Activated CD4-positive, alpha-beta memory T cell treated with anti-CD3 and anti-CD28 coated beads for 36 hours (primary cell): ENCODE data around the gene ZNF148. TPM values are rescaled to one million over a fixed set of nuclear protein-coding genes. Genes with fewer than 3 reads are reported as not detected.

Experiments used
- CTCF ChIA-PET: fragments of 350-600 bp; sonication (Branson Sonifier 250); formaldehyde crosslinking; loops from one replicate; lab custom pipeline; 2021; ENCODE audit warnings: antibody characterized with exemption, inconsistent platforms; lab: Charles Lee
- POLR2A ChIA-PET: fragments of 350-600 bp; sonication (Branson Sonifier 250); formaldehyde crosslinking; loops from one replicate; lab custom pipeline; 2021; ENCODE audit warnings: antibody characterized with exemption; lab: Charles Lee
- DNase-seq: peaks from one replicate; pipeline ENCODE4 v3.0.0-alpha.2; 2020
- H3K27ac Mint-ChIP-seq: one replicate; pipeline ENCODE4 v1.8.0; 2021; ENCODE audit warnings: mixed read lengths
- H3K27me3 Mint-ChIP-seq: one replicate; pipeline ENCODE4 v1.8.0; 2021; ENCODE audit warnings: mixed read lengths
- H3K36me3 Mint-ChIP-seq: one replicate; pipeline ENCODE4 v1.8.0; 2021; ENCODE audit warnings: mixed read lengths
- H3K4me1 Mint-ChIP-seq: one replicate; pipeline ENCODE4 v1.8.0; 2021; ENCODE audit warnings: low read depth, mixed read lengths
- H3K4me3 Mint-ChIP-seq: one replicate; pipeline ENCODE4 v1.8.0; 2021; ENCODE audit warnings: mild to moderate bottlenecking, mixed read lengths
- H3K9me3 Mint-ChIP-seq: one replicate; pipeline ENCODE4 v1.8.0; 2021; ENCODE audit warnings: mixed read lengths
- intact Hi-C: fragments of 100-400 bp; cut with micrococcal nuclease; formaldehyde crosslinking; loops from one replicate; pipeline ENCODE4 v1.15.1; 2023
- total RNA-seq, 2 experiments: library from RNA; stranded (reverse); gene quantifications; one replicate each; pipeline ENCODE4 v1.2.3, GENCODE V29; 2021

The ZNF148 gene
- total RNA-seq, 2 experiments from 2014 or later = 27.9 to 29.9 TPM

DNA sequence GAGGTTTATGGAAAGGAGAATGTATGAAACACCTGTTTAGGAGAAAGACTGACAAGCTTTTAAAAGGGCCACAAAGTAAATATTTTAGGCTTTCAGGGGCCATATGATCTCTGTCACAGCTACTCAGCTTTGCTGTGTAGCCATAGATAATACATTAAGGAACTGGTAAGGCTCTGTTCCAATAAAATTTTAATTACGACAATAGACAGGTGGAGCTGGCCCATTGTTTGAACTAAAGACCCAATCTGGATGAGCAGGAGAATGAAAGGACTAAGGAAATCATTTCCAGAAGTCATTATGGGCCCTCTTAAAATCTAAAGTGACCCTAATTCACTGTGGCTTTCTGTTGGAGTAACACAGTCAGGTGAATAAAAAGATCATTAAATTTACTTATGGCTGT, 114.1 kb downstream of the ZNF148 start:
- H3K4me3 Mint-ChIP-seq = no peak overlapping the region
- H3K36me3 Mint-ChIP-seq = peaks cover 36% of the 10 kb centered on the region
- H3K9me3 Mint-ChIP-seq = peaks cover 13% of the 10 kb centered on the region
- CTCF ChIA-PET = interaction anchor here (1.2 kb wide), 1 partner anchor 10 kb away, joined by 3 read pairs; no protein-coding TSS in a partner anchor
- H3K4me1 Mint-ChIP-seq = peaks cover 5% of the 10 kb centered on the region
- DNase-seq = no peak
- H3K27me3 Mint-ChIP-seq = no peaks in the 10 kb centered on the region
- no peak overlapping the region for H3K27ac Mint-ChIP-seq
- POLR2A ChIA-PET = no interaction called here
- intact Hi-C loops = no loop called here

DNA sequence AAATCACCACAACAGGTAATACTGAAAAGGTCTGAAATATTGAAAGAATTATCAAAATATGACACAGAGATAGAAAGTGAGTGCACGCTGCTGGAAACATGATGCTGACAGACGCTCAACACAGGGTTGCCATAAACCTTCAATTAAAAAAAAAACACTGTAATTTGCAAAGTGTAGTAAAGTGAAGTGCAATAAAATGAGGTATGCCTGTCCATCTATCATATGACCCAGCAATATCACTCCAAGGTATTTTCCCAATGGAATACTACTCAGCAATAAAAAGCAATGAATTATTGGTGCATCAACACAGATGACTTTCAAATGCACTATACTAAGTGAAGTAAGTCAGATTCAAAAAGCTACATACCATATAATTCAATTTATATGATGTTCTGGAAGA, 115.0 kb downstream of the ZNF148 start:
- Mint-ChIP-seq H3K27me3 (no peaks in the 10 kb centered on the region), H3K27ac (no peak overlapping the region), H3K4me1 (peaks cover 4% of the 10 kb centered on the region), H3K9me3 (peaks cover 13% of the 10 kb centered on the region), H3K36me3 (peaks cover 34% of the 10 kb centered on the region), H3K4me3 (no peak overlapping the region)
- ChIA-PET POLR2A (no interaction called here), CTCF (no interaction called here)
- intact Hi-C loops = no loop called here
- DNase-seq = no peak

DNA sequence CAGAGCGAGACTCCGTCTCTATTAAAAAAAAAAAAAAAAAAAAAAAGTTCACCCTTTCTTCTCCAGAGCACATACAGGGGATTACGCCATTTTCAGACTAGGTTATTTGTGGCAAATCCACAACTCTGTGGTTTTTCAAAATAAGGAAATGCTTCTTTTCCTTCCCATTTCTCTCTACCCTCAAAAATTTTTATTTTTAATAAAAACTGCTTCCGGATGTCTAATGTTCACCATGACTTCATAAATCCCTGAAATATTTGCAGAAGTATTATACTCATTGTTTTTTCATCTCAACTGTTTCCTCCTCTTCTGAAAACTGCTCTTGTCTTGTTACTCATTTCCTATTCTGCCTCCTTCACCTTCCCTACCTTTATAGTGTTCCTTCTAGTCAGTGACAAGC, 117.6 kb downstream of the ZNF148 start:
- peaks cover 31% of the 10 kb centered on the region for H3K36me3 Mint-ChIP-seq
- peaks cover 13% of the 10 kb centered on the region for H3K9me3 Mint-ChIP-seq
- no peak overlapping the region for H3K4me3 Mint-ChIP-seq
- CTCF ChIA-PET = no interaction called here
- no peak for DNase-seq
- POLR2A ChIA-PET = no interaction called here
- intact Hi-C loops = no loop called here
- no peak overlapping the region for H3K27ac Mint-ChIP-seq
- peaks cover 4% of the 10 kb centered on the region for H3K4me1 Mint-ChIP-seq
- no peaks in the 10 kb centered on the region for H3K27me3 Mint-ChIP-seq

DNA sequence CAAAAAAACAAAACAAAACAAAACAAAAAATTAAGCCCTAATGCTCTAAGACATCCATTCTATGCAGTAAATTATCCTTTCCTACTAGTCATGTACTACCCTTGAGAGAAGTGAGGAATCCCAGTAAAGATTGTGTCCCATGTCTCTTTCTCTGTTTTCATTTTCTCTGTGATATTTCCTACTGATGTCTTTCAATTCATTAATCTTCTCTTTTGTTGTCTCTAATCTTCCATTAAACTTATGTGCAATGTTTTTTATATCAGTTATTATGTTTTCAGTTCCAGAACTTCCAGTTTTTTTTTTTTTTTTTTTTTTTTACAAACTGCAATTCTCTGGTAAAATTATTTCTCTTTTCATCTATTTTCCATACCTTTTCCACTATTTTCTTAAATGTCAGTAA, 118.5 kb downstream of the ZNF148 start:
- ChIA-PET CTCF (interaction anchor here (0.6 kb wide), 1 partner anchor 187 kb away, joined by 3 read pairs; no protein-coding TSS in a partner anchor), POLR2A (no interaction called here)
- H3K27me3 Mint-ChIP-seq = no peaks in the 10 kb centered on the region

DNA sequence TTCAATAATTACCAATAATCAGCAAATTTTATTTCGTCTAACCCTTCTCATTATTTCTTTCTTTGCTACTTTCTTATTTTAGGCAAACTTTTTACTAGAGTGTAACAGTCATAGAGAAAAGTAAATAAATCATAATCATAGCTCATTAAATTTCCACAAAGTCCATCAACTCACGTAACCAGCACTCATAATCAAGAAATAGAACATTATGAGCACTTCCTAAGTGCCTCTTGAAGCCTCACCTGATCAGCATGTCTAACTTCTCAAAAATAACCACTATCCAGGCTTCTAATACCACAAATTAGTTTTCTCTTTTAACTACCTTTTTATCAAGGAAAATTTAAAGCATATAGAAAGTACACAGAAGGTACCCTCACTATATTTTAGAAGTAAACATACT, 124.2 kb downstream of the ZNF148 start:
- ChIA-PET CTCF (interaction anchor here (0.7 to 1.4 kb wide), 3 partner anchors 8 to 12 kb away, joined by 3 to 4 read pairs (median 3); no protein-coding TSS in a partner anchor), POLR2A (no interaction called here)
- Mint-ChIP-seq H3K36me3 (peaks cover 7% of the 10 kb centered on the region), H3K4me3 (no peak overlapping the region), H3K27me3 (no peaks in the 10 kb centered on the region), H3K9me3 (no peaks in the 10 kb centered on the region), H3K27ac (no peak overlapping the region), H3K4me1 (no peaks in the 10 kb centered on the region)
- DNase-seq = no peak
- intact Hi-C loops = no loop called here

More for the DNA sequence above, 118.5 kb downstream of the ZNF148 start:
- no peak overlapping the region for H3K4me3 Mint-ChIP-seq
- H3K27ac Mint-ChIP-seq = no peak overlapping the region
- no peak for DNase-seq
- H3K4me1 Mint-ChIP-seq = peaks cover 4% of the 10 kb centered on the region
- H3K9me3 Mint-ChIP-seq = peaks cover 13% of the 10 kb centered on the region
- intact Hi-C loops = no loop called here
- peaks cover 31% of the 10 kb centered on the region for H3K36me3 Mint-ChIP-seq

DNA sequence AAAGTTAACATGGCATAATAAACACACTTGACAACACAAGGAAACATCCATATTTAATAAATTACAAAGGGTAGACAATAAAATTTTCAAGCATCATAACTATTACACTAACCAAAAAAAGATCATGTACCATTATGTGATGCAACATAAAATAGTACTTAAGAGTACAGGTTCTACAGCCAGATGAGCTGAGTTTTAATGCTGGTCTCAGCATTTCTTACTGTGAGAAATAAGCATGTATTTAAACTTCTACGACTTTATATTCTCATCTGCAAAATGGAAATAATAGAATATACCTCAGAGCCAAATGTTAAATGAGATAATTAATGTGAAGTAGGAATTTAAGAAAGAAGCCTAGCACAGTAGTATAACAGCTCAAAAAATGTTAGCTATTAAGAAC, 128.9 kb downstream of the ZNF148 start:
- Mint-ChIP-seq H3K4me1 (no peaks in the 10 kb centered on the region), H3K36me3 (peaks cover 11% of the 10 kb centered on the region), H3K27ac (no peak overlapping the region), H3K4me3 (no peak overlapping the region), H3K27me3 (no peaks in the 10 kb centered on the region), H3K9me3 (no peaks in the 10 kb centered on the region)
- ChIA-PET CTCF (no interaction called here), POLR2A (no interaction called here)
- DNase-seq = no peak
- intact Hi-C loops = no loop called here

DNA sequence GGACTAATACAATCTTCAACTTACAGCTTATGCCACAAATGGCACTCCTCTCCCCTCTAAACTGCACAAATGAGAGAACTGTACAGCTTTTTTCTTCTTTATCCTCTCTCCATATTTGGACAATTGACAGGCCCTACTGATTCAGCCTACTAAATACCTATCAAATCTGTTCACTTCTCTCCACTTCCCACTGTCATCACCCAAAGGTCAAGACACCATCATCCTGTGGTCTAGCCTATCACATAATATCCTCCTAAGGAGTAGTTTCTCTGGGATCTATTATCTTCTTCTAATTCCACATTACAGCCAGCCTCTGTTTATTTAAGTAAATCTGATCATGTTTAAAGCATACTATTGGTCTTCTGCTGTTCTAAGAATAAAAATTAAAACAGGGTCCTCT, 129.6 kb downstream of the ZNF148 start:
- H3K27ac Mint-ChIP-seq = no peak overlapping the region
- H3K4me1 Mint-ChIP-seq = no peaks in the 10 kb centered on the region
- peaks cover 11% of the 10 kb centered on the region for H3K36me3 Mint-ChIP-seq
- intact Hi-C loops = no loop called here
- H3K4me3 Mint-ChIP-seq = no peak overlapping the region
- ChIA-PET POLR2A (no interaction called here), CTCF (no interaction called here)
- H3K9me3 Mint-ChIP-seq = no peaks in the 10 kb centered on the region
- DNase-seq = no peak
- H3K27me3 Mint-ChIP-seq = no peaks in the 10 kb centered on the region

DNA sequence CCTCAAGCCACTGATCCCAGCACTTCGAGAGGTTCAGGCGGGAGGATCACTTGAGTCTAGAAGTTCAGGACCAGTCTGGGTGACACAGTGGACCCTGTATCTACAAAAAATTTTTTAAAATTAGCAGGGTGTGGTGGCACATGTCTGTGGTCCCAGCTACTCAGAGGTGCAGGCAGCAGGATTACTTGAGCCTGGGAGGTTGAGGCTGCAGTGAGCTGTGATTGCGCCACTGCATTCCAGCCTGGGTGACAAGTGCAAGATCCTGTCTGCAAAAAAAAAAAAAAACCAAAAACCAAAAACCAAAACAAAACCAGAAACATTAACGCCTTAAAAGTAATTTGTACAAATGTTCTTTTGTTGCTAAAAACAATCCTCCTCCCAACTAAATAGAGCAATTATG, 134.6 kb downstream of the ZNF148 start:
- Mint-ChIP-seq H3K27ac (no peak overlapping the region), H3K36me3 (peaks cover 26% of the 10 kb centered on the region), H3K4me3 (no peak overlapping the region), H3K9me3 (peaks cover 3% of the 10 kb centered on the region), H3K27me3 (no peaks in the 10 kb centered on the region), H3K4me1 (peaks cover 2% of the 10 kb centered on the region)
- POLR2A ChIA-PET = no interaction called here
- CTCF ChIA-PET = no interaction called here
- intact Hi-C loops = no loop called here
- no peak for DNase-seq

DNA sequence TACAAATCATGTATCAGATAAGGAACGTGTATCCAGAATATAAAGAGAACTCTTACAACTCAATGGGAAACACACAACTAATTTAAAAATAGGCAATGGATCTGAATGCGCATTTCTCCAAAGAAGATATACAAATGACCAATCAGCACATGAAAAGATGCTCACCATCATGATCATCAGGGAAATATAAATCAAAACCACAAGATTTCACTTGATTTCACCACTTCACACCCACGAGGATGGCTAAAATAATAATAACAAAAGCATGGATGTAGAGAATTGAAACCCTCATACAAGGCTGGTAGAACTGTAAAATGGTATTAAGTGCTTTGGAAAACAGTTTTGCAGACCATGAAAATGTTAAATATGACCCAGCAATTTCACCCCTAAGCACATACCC, 135.9 kb downstream of the ZNF148 start:
- Mint-ChIP-seq H3K27ac (no peak overlapping the region), H3K4me1 (peaks cover 2% of the 10 kb centered on the region), H3K27me3 (no peaks in the 10 kb centered on the region), H3K4me3 (no peak overlapping the region), H3K36me3 (peaks cover 27% of the 10 kb centered on the region), H3K9me3 (peaks cover 3% of the 10 kb centered on the region)
- DNase-seq = no peak
- ChIA-PET CTCF (no interaction called here), POLR2A (no interaction called here)
- intact Hi-C loops = loop anchor here (10.0 kb wide), 2 partner anchors 184 to 346 kb away; partner anchors contain the start of gene HEG1

DNA sequence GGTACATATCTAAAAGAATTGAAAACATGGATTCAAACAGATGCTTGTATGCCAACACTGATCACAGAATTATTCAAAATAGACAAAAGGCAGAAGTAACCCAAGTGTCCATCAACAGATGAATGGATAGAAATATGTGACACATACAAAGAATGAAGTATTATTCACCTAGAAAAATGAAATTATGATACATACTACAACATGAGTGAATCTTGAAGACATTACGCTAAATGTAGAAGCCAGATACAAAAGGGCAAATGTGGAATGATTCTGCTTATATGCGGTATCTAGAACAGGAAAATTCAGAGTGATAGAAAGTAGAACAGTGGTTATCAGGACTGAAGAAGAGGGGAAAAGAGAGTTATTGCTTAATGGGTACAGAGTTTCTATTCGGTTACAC, 136.4 kb downstream of the ZNF148 start:
- Mint-ChIP-seq H3K36me3 (peaks cover 27% of the 10 kb centered on the region), H3K27ac (no peak overlapping the region), H3K4me1 (peaks cover 2% of the 10 kb centered on the region), H3K4me3 (no peak overlapping the region), H3K9me3 (peaks cover 3% of the 10 kb centered on the region), H3K27me3 (no peaks in the 10 kb centered on the region)
- POLR2A ChIA-PET = no interaction called here
- intact Hi-C loops = loop anchor here (10.0 kb wide), 2 partner anchors 184 to 346 kb away; partner anchors contain the start of gene HEG1
- CTCF ChIA-PET = no interaction called here
- no peak for DNase-seq

DNA sequence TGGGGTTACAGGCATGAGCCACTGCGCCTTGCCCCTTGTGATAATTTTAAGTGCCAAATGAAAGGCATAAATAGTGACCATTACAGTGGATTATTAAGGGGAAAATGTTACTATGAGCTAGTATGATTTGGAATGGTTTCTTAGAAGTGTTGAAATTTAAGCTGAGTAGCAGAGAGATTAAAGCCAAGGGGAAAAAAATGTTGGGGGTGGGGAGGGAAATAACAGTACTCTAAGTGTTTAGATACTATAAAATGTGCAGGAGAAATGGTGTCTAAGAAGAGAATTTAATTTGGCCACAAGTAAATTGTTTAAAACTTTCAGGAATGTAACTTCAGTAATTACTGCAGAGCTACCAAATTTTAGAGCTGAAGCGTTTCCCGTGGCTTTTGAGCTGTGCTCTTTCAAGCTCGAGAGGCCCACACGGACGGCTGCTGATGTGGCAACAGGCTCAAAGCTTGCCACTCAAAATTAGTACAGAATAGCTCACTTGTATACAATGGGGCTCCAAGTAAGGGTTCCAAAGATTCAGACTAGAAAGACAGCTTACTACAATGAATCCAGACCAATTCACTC, 138.7 kb downstream of the ZNF148 start:
- Mint-ChIP-seq H3K4me1 (peaks cover 18% of the 10 kb centered on the region), H3K27me3 (no peaks in the 10 kb centered on the region), H3K9me3 (peaks cover 3% of the 10 kb centered on the region), H3K4me3 (no peak overlapping the region), H3K36me3 (peaks cover 40% of the 10 kb centered on the region), H3K27ac (no peak overlapping the region)
- DNase-seq = no peak
- ChIA-PET CTCF (no interaction called here), POLR2A (no interaction called here)
- intact Hi-C loops = loop anchor here (10.0 kb wide), 2 partner anchors 182 to 348 kb away; partner anchors contain the start of gene HEG1

DNA sequence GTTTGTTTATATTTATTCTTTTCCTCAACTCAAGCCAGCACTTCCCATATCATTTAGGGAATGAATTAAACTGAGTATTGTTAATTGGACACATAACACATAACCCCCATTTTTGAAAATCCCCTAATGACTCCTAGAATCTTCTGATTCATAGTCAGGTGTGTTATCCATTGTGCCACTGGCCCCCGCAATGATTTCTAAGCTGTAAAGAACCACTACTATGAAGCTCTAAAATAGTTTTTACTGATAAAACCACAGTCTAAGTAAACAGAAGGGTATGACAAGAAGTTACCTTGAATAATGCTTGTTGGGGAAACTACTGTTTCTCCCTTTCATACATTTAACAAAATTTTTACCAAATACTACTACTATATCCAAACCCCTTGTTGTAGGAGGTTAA, 140.3 kb downstream of the ZNF148 start:
- Mint-ChIP-seq H3K27ac (no peak overlapping the region), H3K9me3 (peaks cover 3% of the 10 kb centered on the region), H3K4me3 (no peak overlapping the region), H3K4me1 (peaks cover 22% of the 10 kb centered on the region), H3K27me3 (no peaks in the 10 kb centered on the region), H3K36me3 (peaks cover 40% of the 10 kb centered on the region)
- ChIA-PET CTCF (no interaction called here), POLR2A (no interaction called here)
- DNase-seq = no peak
- intact Hi-C loops = loop anchor here (5.0 to 10.0 kb wide), 4 partner anchors 77 to 350 kb away; partner anchors contain the start of gene HEG1

DNA sequence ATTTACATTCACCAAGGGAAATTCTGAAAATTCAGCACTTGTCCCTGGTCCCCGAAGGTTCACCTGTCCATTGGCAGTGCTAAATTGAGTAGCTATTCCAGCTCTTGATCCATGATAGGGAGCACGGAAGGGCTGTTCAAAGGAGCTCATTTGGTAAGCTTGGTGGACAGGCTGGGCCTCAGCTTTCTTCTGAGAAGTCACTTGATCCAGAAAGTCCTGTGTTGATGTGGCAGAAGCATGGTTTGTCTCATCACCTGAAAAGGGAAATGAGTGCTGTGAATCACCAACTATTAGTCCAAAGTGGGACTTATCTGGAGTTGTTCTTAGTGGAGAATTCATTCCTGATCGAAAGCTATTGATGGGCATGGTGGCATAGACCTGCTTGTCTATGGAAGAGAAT, 142.7 kb downstream of the ZNF148 start:
- Mint-ChIP-seq H3K36me3 (peaks cover 32% of the 10 kb centered on the region), H3K9me3 (peaks cover 3% of the 10 kb centered on the region), H3K4me3 (no peak overlapping the region), H3K27ac (peak overlapping the region; percentile 71), H3K27me3 (no peaks in the 10 kb centered on the region), H3K4me1 (peaks cover 25% of the 10 kb centered on the region)
- intact Hi-C loops = loop anchor here (1.0 to 10.0 kb wide), 10 partner anchors 18 to 352 kb away; partner anchors contain the start of genes HEG1 and ZNF148
- DNase-seq = peak; percentile 43
- CTCF ChIA-PET = interaction anchor here (0.8 to 1.5 kb wide), 3 partner anchors 90 to 149 kb away, joined by 3 read pairs; no protein-coding TSS in a partner anchor
- POLR2A ChIA-PET = interaction anchor here (0.7 to 1.5 kb wide), 3 partner anchors 79 to 127 kb away, joined by 3 to 4 read pairs (median 4); no protein-coding TSS in a partner anchor
